HG02885 (cell line): Measurements from ENCODE around the gene PXT1.
"Not testable (repeated sequence)": the region's sequence is repeated elsewhere in the genome, so short reads cannot be mapped to it uniquely, and the experiment has no call there.

Experiments
- ATAC-seq: cut with Tn5 transposase; IDR thresholded peaks from one replicate; pipeline ENCODE4 v1.9.1; 2021; ENCODE audit warnings: mild to moderate bottlenecking; ENCODE audit not compliant: unreplicated experiment, poor library complexity

Gene PXT1

GRCh38 chr6:36445621-36446020 lies 3.0 kb upstream of the PXT1 start:
- no peak for ATAC-seq

GRCh38 chr6:36444470-36444869 lies 1.8 kb upstream of the PXT1 start:
- no peak for ATAC-seq

DNA sequence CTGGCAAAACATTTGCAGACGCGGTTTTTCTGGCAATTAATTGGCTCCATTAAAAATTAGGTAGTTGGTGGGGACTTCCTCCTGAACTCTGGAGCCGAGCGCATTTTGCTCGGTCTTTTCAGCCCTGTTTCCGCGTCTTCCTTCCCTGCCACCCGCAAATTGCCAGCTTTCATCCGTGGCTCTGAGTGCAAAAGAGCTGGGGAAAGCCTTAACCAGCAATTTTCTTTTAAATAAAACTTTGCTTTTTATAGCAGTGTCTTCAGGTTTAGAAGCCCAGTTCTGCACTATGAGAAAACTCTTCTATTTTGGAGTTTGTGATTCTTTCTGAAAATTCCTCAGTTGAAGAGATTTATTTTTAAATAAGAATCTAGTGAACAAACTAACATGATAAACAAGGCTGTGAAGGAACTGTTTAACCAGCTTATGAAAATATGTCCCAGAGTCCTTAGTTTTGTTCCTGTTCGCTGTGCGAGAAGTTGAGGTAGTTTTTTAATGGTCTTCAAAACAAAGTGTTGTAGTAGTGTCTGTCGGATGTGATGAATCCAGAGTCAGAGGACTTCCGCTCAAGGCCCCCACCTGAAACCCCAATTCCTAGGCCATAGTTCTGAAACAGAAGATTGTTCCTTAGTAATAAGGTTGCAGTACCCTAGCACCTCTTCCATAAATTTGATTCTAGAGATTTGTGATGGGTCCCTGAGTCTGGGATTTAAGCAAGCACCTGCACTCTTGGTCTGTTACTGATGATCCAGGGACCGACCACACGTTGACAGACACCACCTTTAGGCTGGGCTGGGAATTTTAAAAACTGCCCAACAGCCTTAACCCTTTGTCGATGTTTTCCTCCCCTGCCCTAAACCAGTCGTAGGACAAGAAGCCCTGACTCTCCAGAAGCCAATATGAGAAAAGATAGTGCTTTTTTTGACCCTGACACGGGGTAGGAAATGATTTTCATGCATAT lies 1.1 kb upstream of the PXT1 start:
- ATAC-seq = no peak

DNA sequence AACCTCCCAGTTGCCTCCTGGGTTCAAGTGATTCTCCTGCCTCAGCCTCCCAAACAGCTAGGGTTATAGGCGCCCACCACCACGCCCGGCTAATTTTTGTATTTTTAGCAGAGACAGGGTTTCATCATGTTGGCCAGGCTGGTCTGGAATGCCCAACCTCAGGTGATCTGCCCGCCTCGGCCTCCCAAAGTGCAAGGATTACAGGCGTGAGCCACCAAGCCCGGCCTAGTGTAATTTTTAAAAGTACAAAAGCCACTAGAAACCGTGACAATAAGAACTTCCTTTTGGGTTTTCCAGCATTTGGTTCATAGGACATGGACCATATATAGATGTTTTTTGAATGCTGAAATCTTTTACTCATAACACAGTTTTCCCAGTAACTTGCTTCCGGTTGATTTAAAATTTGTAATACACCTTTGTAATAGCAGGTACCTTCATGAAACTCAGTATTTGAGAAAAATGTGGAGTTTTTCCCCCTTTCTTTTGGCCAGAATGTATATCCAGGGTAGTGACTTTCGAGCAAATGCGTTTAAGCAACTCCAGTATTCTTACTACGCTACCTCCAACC lies 467 bp downstream of the PXT1 start:
- no peak for ATAC-seq

DNA sequence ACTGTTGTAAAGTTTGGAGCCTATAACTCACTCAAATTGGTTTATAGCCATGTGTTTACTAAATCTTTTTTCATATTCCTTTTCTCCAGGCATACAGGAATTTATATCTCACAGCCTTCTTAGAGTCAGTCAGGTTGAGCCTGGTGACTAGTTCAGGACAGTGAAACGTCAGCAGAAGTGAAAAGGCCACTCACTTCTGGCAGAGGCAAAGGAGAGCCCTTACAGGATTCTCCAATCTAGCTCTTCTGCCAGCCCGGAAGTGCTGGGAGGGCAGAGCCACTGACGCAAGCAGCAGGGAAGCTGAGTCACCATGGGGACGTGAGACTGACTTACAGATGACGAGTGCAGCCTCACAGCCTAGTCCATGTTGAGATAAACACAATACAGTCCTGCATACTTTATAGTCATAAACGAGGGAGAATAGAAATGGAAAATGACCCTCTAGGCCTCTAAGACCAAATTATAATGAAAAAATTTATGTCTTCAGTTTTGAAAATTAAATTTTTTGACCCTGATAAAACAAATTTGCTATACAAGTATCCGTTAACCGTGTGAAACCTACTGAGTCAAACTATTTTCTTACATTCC lies 1.3 kb downstream of the PXT1 start:
- peak; percentile 59 for ATAC-seq

GRCh38 chr6:36436466-36436865 lies 6.2 kb downstream of the PXT1 start:
- no peak for ATAC-seq

GRCh38 chr6:36432151-36432671 lies 10.4 kb downstream of the PXT1 start:
- no peak for ATAC-seq

- no peak for ATAC-seq
Observed at GRCh38 chr6:36431197-36431596, 11.5 kb downstream of the PXT1 start.

- ATAC-seq = no peak
Observed at GRCh38 chr6:36430351-36430750, 12.3 kb downstream of the PXT1 start.

DNA sequence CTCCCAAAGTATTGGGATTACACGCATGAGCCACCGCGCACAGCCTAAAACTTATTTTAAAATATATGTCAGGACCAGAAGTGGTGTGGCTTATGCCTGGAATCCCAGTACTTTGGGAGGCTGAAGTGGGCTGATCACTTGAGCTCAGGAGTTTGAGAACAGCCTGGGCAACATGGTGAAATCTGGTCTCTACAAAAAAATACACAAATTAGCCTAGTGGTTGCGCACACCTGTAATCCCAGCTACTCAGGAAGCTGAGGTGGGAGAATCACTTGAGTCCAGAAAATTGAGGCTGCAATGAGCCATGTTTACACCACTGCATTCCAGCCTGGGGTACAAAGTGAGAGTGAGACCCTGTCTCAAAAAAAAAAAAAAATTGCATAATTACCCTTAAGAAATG lies 13.7 kb downstream of the PXT1 start:
- ATAC-seq = no peak

DNA sequence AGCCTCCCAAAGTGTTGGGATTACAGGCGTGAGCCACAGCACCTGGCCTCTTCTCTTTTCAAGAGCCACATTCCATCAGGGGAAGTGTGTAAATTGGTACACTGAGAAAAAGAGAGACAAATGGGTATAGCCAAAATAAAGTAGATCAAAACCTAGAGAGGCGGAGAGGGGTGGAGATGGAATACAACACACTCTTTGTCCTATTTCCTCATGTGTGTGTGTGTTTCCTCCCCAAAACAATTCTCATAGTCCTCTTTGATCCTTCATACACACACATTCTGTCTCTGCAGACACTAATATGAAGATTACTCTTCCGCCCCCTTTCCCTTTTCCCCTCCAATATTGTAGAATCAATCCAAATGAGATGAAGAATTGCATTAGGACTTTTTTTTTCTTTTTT lies 16.0 kb downstream of the PXT1 start:
- ATAC-seq = no peak

GRCh38 chr6:36423101-36423824 lies 19.4 kb downstream of the PXT1 start:
- ATAC-seq = peak; percentile 95

DNA sequence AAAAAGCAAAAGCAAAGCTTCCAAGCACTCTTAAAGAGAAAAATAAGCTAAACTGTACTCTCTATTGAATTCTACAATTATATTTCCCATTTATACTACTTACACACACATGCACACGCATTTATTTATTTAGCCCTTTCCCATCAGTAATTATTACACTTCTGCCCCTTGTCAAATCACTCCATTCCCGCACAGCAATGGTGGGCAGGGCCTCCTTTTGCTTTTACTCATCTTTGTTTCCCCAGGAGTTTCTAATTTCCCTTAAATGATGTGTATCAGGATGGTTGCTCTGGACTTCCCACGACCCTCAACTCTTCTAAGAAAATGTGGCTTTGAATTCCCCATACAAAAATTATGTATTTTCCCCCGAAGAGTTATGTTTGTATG lies 19.9 kb downstream of the PXT1 start:
- ATAC-seq = no peak

DNA sequence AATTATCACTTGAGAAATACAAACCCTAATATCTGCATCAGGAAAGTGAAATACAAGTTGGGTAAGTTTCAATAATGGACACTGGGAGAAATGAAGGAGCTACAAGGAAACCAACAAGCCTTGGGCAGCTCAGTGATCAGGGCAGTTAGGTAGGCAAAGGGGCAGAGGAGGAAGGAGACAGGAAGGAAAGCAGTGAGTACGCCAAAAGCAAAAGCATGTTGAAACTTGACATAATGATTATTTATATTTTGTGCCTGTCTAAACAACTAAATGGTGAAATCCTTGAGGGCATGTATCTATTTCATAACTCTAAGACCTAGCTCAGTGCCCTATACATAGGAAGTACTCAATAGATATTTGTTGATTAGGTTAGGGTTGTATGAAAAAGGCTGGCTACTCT lies 23.3 kb downstream of the PXT1 start:
- ATAC-seq = no peak

- no peak for ATAC-seq
Observed at GRCh38 chr6:36418558-36418957, 24.1 kb downstream of the PXT1 start.

- no peak for ATAC-seq
Observed at GRCh38 chr6:36414481-36414880, 28.2 kb downstream of the PXT1 start.

DNA sequence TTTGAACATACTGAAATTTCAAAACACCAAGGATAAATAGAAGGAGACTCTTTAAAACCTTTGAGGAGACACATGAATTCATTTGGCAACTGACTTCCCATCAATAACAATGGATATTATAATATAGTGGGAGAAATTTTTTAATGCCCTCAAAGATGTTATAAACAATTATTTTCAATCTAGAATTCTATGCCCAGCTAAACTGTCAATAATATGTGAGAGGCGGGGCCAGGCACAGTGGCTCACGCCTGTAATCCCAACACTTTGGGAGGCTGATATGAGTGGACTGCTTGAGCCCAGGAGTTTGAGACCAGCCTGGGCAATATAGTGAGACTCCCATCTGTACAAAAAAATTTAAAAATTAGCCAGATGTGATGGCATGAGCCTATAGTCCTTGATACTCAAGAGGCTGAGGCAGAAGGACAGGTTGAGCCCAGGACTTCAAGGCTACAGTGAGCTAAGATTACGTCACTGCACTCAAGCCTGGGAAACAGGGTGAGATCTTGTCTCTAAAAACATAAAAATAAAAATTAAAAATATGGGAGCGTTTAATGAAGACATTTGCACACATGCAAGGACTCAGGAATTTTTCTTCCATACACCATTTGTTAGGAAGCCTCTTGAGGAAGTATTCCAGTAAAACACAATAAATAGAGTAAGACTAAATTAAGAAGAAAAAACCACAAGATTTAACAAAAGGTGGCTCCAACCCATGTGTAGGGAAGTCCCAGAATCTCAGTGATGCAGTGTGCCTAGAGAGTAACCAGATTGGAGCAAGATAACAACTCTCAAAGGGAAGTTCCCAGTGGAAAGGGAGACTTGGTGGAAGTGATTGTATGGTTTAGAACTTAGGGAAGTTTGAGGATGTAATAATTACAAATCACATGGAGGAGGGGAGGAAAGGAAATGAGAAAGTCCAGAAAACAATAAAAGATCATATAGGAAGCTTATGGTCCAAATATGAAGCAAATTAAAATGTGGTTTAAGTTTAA lies 28.9 kb downstream of the PXT1 start:
- no peak for ATAC-seq

GRCh38 chr6:36409718-36410117 lies 32.9 kb downstream of the PXT1 start:
- not testable (repeated sequence) for ATAC-seq

DNA sequence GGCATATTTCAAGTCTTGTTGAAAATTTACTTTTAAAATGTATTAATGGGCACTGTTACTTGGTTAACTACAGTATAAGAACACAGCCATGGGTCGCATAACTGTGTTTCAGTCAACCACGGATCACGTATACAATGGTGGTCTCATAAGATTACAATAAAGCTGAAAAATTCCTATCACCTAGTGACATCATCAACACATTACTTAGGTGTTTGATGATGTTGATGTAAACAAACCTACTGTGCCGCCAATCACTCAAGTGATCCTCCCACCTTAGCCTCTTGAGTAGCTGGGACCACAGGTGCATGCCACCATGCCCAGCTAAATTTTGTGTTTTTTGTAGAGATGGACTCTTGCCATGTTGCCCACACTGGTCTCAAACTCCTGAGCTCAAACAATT lies 38.5 kb downstream of the PXT1 start:
- no peak for ATAC-seq
